GM12874 (cell line): ENCODE data around the gene TEDC2.

Source experiments
- TF ChIP-seq, protein P1 (sequence below): IDR thresholded peaks from 2 replicates; pipeline ENCODE4 v1.5.1; 2011; ENCODE audit warnings: low read depth, mild to moderate bottlenecking, control low read depth, low read length, moderate library complexity; ENCODE audit not compliant: insufficient read depth

Gene TEDC2

GRCh38 chr16:2468725-2469398, 9.0 kb downstream of the TEDC2 start:
- TF ChIP-seq, protein P1, sequence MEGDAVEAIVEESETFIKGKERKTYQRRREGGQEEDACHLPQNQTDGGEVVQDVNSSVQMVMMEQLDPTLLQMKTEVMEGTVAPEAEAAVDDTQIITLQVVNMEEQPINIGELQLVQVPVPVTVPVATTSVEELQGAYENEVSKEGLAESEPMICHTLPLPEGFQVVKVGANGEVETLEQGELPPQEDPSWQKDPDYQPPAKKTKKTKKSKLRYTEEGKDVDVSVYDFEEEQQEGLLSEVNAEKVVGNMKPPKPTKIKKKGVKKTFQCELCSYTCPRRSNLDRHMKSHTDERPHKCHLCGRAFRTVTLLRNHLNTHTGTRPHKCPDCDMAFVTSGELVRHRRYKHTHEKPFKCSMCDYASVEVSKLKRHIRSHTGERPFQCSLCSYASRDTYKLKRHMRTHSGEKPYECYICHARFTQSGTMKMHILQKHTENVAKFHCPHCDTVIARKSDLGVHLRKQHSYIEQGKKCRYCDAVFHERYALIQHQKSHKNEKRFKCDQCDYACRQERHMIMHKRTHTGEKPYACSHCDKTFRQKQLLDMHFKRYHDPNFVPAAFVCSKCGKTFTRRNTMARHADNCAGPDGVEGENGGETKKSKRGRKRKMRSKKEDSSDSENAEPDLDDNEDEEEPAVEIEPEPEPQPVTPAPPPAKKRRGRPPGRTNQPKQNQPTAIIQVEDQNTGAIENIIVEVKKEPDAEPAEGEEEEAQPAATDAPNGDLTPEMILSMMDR: no peak

- TF ChIP-seq, protein P1: no peak
These were observed 9.7 kb downstream of the TEDC2 start for GRCh38 chr16:2469399-2470233.

DNA sequence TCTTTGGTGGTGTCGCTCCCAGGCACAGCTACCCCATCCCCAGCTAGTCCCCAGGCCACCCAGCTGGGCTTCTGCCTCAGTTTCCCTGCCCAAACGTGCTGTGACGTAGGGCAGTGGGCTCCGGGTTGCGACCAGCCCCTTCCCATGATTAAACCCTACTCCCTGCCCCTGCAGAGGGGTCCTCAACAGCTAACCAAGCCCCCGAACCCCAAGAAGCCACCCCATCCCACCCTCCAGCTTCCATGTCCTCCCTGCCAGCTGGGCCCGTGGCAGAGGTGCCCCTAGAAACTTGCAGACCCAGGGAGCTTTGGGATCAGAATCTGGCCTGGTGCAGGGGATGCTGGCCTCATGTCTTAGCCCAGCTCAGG, 10.3 kb downstream of the TEDC2 start:
- TF ChIP-seq, protein P1: no peak

- TF ChIP-seq, protein P1: no peak
These were observed 10.7 kb downstream of the TEDC2 start for GRCh38 chr16:2470603-2471015.

DNA sequence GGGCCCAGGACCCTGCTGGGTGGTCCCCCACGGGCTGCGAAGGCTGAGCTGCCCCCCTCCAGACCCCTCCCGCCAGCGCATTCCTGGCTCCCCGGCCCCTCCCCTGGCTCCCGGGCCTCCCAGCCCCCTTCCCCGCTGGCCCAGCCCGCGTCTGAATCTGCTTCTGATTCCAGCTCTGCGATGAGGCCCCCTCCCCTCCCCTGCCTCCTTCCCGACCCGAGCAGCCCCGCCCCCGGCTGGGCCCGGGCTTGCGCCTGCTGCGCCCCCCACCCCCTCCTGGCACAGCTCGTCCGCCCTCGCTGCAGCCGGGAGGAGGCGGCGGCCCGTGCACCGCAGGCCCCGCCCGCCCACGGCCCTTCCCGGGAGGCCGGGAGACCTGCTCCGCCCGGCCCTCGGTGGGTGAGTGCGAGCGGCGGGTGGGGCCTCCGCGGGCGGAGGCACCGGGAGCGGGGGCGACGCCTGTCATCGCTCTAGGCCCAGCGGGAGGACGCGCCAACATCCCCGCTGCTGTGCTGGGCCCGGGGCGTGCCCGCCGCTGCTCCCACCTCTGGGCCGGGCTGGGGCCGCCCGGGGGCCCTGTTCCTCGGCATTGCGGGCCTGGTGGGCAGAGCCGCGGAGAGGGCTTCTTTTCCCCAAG, 11.2 kb downstream of the TEDC2 start, which contains the start of gene NTN3:
NTN3 (plus strand) TSS at position 282 of the 637 bp plus-strand sequence. CDS start 405 bp downstream, outside the sequence.
- TF ChIP-seq, protein P1: no peak

DNA sequence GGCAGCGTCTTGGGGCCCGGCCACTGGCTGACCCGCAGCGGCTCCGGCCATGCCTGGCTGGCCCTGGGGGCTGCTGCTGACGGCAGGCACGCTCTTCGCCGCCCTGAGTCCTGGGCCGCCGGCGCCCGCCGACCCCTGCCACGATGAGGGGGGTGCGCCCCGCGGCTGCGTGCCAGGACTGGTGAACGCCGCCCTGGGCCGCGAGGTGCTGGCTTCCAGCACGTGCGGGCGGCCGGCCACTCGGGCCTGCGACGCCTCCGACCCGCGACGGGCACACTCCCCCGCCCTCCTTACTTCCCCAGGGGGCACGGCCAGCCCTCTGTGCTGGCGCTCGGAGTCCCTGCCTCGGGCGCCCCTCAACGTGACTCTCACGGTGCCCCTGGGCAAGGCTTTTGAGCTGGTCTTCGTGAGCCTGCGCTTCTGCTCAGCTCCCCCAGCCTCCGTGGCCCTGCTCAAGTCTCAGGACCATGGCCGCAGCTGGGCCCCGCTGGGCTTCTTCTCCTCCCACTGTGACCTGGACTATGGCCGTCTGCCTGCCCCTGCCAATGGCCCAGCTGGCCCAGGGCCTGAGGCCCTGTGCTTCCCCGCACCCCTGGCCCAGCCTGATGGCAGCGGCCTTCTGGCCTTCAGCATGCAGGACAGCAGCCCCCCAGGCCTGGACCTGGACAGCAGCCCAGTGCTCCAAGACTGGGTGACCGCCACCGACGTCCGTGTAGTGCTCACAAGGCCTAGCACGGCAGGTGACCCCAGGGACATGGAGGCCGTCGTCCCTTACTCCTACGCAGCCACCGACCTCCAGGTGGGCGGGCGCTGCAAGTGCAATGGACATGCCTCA, 12.0 kb downstream of the TEDC2 start:
- TF ChIP-seq, protein P1: no peak
